Heart left ventricle (tissue), 16 donors: ENCODE results near the gene UGDH. TPM values are rescaled to one million over a fixed set of nuclear protein-coding genes. Genes with fewer than 3 reads are reported as not detected.
"Not testable (repeated sequence)": the region's sequence is repeated elsewhere in the genome, so short reads cannot be mapped to it uniquely, and the experiment has no call there.

Experiments
- ATAC-seq, 4 donors: fragments of 200-7000 bp; cut with Tn5 transposase; one replicate each; pipeline ENCODE4 v1.9.1; 2020 to 2022; ENCODE audit warnings: moderate library complexity in 4 of 4, mild to moderate bottlenecking in 3 of 4, moderate number of reproducible peaks in 1 of 4
- DNase-seq, 5 donors: peaks; one replicate each; pipeline ENCODE4 v3.0.0-alpha.2; 2020
- H3K27ac ChIP-seq, 12 donors: fragments of 200-600 bp; sonication (generic) in 4 of 12; one replicate each; pipeline versions ENCODE4 v1.5.0 to v1.8.0; 2016 to 2022; ENCODE audit warnings: mild to moderate bottlenecking in 2 of 12
- H3K27me3 ChIP-seq, 9 donors: fragments of 200-600 bp; sonication (generic) in 2 of 9; one replicate each; pipeline versions ENCODE4 v1.5.1 to v1.8.0; 2016 to 2022; ENCODE audit warnings: mild to moderate bottlenecking in 3 of 9
- H3K36me3 ChIP-seq, 9 donors: fragments of 200-600 bp; sonication (generic) in 2 of 9; one replicate each; pipeline versions ENCODE4 v1.5.0 to v1.8.0; 2018 to 2022; ENCODE audit warnings: mild to moderate bottlenecking in 2 of 9
- H3K4me1 ChIP-seq, 12 donors: fragments of 200-600 bp; sonication (generic) in 4 of 12; one replicate each; pipeline versions ENCODE4 v1.5.0 to v1.8.0; 2016 to 2022; ENCODE audit warnings: mild to moderate bottlenecking in 3 of 12
- H3K4me3 ChIP-seq, 12 donors: fragments of 200-600 bp; sonication (generic) in 4 of 12; one replicate each; pipeline versions ENCODE4 v1.5.0 to v1.8.0; 2017 to 2022; ENCODE audit warnings: mild to moderate bottlenecking in 9 of 12, moderate library complexity in 4 of 12
- H3K9me3 ChIP-seq, 12 donors: fragments of 200-600 bp; sonication (generic) in 4 of 12; one replicate each; pipeline versions ENCODE4 v1.5.0 to v1.8.0; 2016 to 2022; ENCODE audit warnings: mild to moderate bottlenecking in 1 of 12
- POLR2A ChIP-seq, 2 donors: fragments of 450-650 bp; IDR thresholded peaks; one replicate each; pipeline ENCODE4 v1.6.1; 2017; ENCODE audit warnings: antibody characterized with exemption in 2 of 2, mild to moderate bottlenecking in 2 of 2, moderate library complexity in 2 of 2
- WGBS, 4 donors: extraction: QIAGEN DNeasy Blood & Tissue Kit in 2 of 4; methylation state at CpG; one replicate each; pipeline versions ENCODE4 v1.1.5 to v1.1.7; 2013 to 2018; 5-methylcytosine and 5-hydroxymethylcytosine counted together
- intact Hi-C, 10 donors: fragments of 100-400 bp; cut with DNase I; formaldehyde crosslinking; loops; one replicate each; pipeline versions ENCODE4 v1.11.1 to v1.14.2; 2022
- polyA plus RNA-seq, 2 donors: library from polyadenylated mRNA; stranded (reverse); fragments of 200-250 nt; gene quantifications; one replicate each; pipeline ENCODE4 v1.2.3, GENCODE V29; 2013
- total RNA-seq, 9 donors: library from RNA; depleted of rRNA in 2 of 9; stranded (reverse); fragments of >200 nt in 2 of 9; fragmentation: NEBNext Ultra II Directional in 3 of 9; extraction: Animal tissue kit (Norgen Biotek cat#: 25700) in 3 of 9; gene quantifications; one replicate each; pipeline versions ENCODE4 v1.1.0 to v1.2.4, GENCODE V29; 2016 to 2023
- TF ChIP-seq, protein P1 (sequence below), 12 donors: fragments of 200-600 bp; sonication (generic) in 4 of 12; IDR thresholded peaks; one replicate each; pipeline versions ENCODE4 v1.5.0 to v1.8.0; 2018 to 2022; ENCODE audit warnings: antibody characterized with exemption in 12 of 12, mild to moderate bottlenecking in 5 of 12
- donor health status: ischemic (EF 13 %, LVEDD 7.1; RV severe dilation, severe dysfunction).
- donor health status: healthy with polysubstance abuse.
- donor health status: DM: no; HTN: yes; CAD: no.
- donor health status: DM: no; HTN: no; CAD: no.
- donor health status: ischemic (EF 25% LVEDD 6.9; RV normal size, moderate dysfunction).
- donor health status: ischemic (EF 25% LVEDD 5.7; RV mildly dilated, moderate dysfunction).
- donor health status: healthy.
- donor health status: DM: yes; HTN: yes; CAD: no.
- donor health status: ischemic (EF 35%, LVEDD 5.7; RV mildly dilated, moderate dysfunction).
- donor health status: nonischemic (EF 11% LVEDD 7.7; RV severe dilation, severe dysfunction).
- donor health status: DM: yes; HTN: yes; CAD: no.
- donor health status: PGD.
- donor health status: ischemic (EF 29% LVEDD 5.4; RV normal size, mild dysfunction).
- donor health status: nonischemic (EF 23%, LVEDD 6.1; RV moderate dilation, normal function).

Gene UGDH
- total and polyA plus RNA-seq, 11 donors, result 2.3 to 28.6 (median 16.5) TPM

DNA sequence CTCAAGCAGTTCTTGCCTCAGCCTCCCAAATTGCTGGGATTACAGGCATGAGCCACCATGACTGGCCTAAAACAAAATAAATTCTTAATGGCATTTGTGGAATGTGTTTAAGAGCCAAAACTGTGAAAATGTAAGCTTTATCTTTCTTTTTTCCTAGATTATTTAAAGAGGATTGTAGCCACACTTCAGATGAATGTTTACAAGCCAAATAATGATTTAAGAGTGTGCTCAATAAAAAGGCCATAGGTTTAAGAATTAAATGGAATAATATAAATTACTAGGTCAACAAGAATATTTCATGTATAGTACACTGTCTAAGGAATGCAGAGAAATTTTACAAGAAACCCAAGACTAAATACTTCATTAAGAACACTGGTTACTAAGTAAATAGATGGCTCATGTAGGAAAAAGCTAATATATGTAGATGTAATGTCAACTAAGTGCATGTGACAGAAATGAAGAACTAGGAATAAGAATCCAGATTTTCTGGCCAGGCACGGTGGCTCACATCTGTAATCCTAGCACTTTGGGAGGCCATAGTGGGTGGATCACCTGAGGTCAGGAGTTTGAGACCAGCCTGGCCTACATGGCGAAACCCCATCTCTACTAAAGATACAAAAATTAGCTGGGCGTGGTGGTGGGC, 21.3 kb upstream of the UGDH start:
- TF ChIP-seq, protein P1, sequence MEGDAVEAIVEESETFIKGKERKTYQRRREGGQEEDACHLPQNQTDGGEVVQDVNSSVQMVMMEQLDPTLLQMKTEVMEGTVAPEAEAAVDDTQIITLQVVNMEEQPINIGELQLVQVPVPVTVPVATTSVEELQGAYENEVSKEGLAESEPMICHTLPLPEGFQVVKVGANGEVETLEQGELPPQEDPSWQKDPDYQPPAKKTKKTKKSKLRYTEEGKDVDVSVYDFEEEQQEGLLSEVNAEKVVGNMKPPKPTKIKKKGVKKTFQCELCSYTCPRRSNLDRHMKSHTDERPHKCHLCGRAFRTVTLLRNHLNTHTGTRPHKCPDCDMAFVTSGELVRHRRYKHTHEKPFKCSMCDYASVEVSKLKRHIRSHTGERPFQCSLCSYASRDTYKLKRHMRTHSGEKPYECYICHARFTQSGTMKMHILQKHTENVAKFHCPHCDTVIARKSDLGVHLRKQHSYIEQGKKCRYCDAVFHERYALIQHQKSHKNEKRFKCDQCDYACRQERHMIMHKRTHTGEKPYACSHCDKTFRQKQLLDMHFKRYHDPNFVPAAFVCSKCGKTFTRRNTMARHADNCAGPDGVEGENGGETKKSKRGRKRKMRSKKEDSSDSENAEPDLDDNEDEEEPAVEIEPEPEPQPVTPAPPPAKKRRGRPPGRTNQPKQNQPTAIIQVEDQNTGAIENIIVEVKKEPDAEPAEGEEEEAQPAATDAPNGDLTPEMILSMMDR (IDR thresholded peaks at IDR 0.05), result no peak
- intact Hi-C loops, result no loop called here
- Histone ChIP-seq H3K4me3 (no peak overlapping the region), H3K4me1 (peaks cover 0 to 2% (median 0%) of the 10 kb centered on the region in 12 donors), H3K36me3 (peaks cover 0 to 40% (median 17%) of the 10 kb centered on the region in 9 donors), H3K27me3 (no peaks in the 10 kb centered on the region), H3K27ac (no peak overlapping the region), H3K9me3 (no peaks in the 10 kb centered on the region)
- DNase-seq (no peak), ATAC-seq (no peak)
- WGBS, 4 donors, result 93 to 97% (median 96%) methylated on average over 3 of the region's 3 CpGs

- H3K4me1 ChIP-seq, result peaks cover 0 to 2% (median 0%) of the 10 kb centered on the region in 12 donors
- H3K4me3 ChIP-seq, result no peak overlapping the region
- ATAC-seq, result no peak
- no peak for DNase-seq
- H3K36me3 ChIP-seq, result peaks cover 0 to 9% (median 0%) of the 10 kb centered on the region in 9 donors
- intact Hi-C loops, result no loop called here
- WGBS, 4 donors, result 26 to 40% (median 32%) methylated on average over 1 of the region's 1 CpG; no CpG with 5 or more reads in 1 of the 4 donors
- no peak overlapping the region for H3K27ac ChIP-seq
- H3K9me3 ChIP-seq, result no peaks in the 10 kb centered on the region
- TF ChIP-seq POLR2A (IDR thresholded peaks at IDR 0.05), result no peak
- TF ChIP-seq, protein P1 (IDR thresholded peaks at IDR 0.05), result no peak
- H3K27me3 ChIP-seq, result no peaks in the 10 kb centered on the region
These were observed 17.5 kb upstream of the UGDH start for GRCh38 chr4:39544580-39545315.

DNA sequence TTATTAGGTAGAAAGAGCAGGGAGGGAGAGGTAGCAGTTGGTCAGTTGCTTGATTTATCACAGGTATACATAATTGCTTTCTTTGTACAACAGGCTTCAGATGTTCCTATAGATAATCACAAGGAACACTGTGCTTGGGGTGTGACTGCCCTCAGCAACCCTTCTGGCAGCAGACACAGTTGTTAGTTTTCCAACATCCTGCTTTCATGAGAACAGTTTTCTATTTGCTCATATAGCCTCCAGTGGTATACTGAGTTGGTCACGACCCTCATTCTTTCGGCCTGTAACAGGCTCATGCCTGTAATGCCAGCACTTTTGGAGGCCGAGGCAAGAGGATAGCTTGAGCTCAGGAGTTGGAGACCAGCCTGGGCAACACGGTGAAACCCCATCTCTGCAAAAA, 16.8 kb upstream of the UGDH start:
- H3K4me1 ChIP-seq, H3K27me3 ChIP-seq, H3K9me3 ChIP-seq, intact Hi-C loops, DNase-seq, H3K27ac ChIP-seq, ATAC-seq, H3K36me3 ChIP-seq, H3K4me3 ChIP-seq: not testable (repeated sequence)
- WGBS, 4 donors, result 93 to 96% (median 94%) methylated on average over 4 of the region's 4 CpGs

GRCh38 chr4:39543034-39543433, 15.8 kb upstream of the UGDH start:
- no peaks in the 10 kb centered on the region for H3K27me3 ChIP-seq
- no peak overlapping the region for H3K4me3 ChIP-seq
- no peaks in the 10 kb centered on the region for H3K9me3 ChIP-seq
- TF ChIP-seq, protein P1 (IDR thresholded peaks at IDR 0.05), result no peak
- no peak for TF ChIP-seq POLR2A (IDR thresholded peaks at IDR 0.05)
- H3K27ac ChIP-seq, result no peak overlapping the region
- DNase-seq, result no peak
- intact Hi-C loops, result no loop called here
- H3K4me1 ChIP-seq, result peaks cover 0 to 2% (median 0%) of the 10 kb centered on the region in 12 donors
- H3K36me3 ChIP-seq, result peaks cover 0 to 9% (median 0%) of the 10 kb centered on the region in 9 donors
- WGBS, 4 donors, result 79 to 84% (median 80%) methylated on average over 5 of the region's 5 CpGs
- ATAC-seq, result no peak
